H9 (cell line): Measurements from ENCODE around the gene HCAR3. TPM values are rescaled to one million over a fixed set of nuclear protein-coding genes. Genes with fewer than 3 reads are reported as not detected.
"Not testable (repeated sequence)": the region's sequence is repeated elsewhere in the genome, so short reads cannot be mapped to it uniquely, and the experiment has no call there.

Experiments
- DNase-seq: peaks from one replicate; pipeline ENCODE4 v3.0.0-alpha.2; 2017
- H2AFZ ChIP-seq: one replicate; pipeline ENCODE4 v1.6.1; 2013; ENCODE audit warnings: mild to moderate bottlenecking, low read length, control low read depth, moderate library complexity
- H2AK5ac ChIP-seq: 2 replicates; pipeline ENCODE4 v1.6.1; 2013; ENCODE audit warnings: low read length, control low read depth, mixed read lengths; ENCODE audit not compliant: insufficient read length
- H2BK120ac ChIP-seq: one replicate; pipeline ENCODE4 v1.6.1; 2013; ENCODE audit warnings: low read depth, mild to moderate bottlenecking, low read length, control low read depth, inconsistent platforms; ENCODE audit not compliant: poor library complexity, severe bottlenecking
- H2BK12ac ChIP-seq: 2 replicates; pipeline ENCODE4 v1.6.1; 2013; ENCODE audit warnings: low read length, control low read depth, mixed read lengths, low read depth; ENCODE audit not compliant: insufficient read length
- H2BK15ac ChIP-seq: 2 replicates; pipeline ENCODE4 v1.6.1; 2013; ENCODE audit warnings: low read depth, low read length, control low read depth
- H2BK20ac ChIP-seq: one replicate; pipeline ENCODE4 v1.6.1; 2013; ENCODE audit warnings: low read depth, mild to moderate bottlenecking, low read length, control low read depth, inconsistent platforms; ENCODE audit not compliant: poor library complexity, severe bottlenecking
- H2BK5ac ChIP-seq: 2 replicates; pipeline ENCODE4 v1.6.1; 2013; ENCODE audit warnings: low read length, control low read depth, mixed read lengths; ENCODE audit not compliant: insufficient read length
- H3K14ac ChIP-seq: 2 replicates; pipeline ENCODE4 v1.6.1; 2013; ENCODE audit warnings: low read length, control low read depth; ENCODE audit not compliant: insufficient read depth
- H3K18ac ChIP-seq: 2 replicates; pipeline ENCODE4 v1.6.1; 2013; ENCODE audit warnings: low read depth, mild to moderate bottlenecking, mixed read lengths, low read length, control low read depth; ENCODE audit not compliant: insufficient read length
- H3K23ac ChIP-seq: 2 replicates; pipeline ENCODE4 v1.6.1; 2013; ENCODE audit warnings: low read length, control low read depth, mixed read lengths, low read depth; ENCODE audit not compliant: insufficient read length
- H3K23me2 ChIP-seq: 2 replicates; pipeline ENCODE4 v1.6.1; 2013; ENCODE audit warnings: low read depth, mild to moderate bottlenecking, mixed read lengths, low read length, control low read depth; ENCODE audit not compliant: insufficient read length, poor library complexity, severe bottlenecking
- H3K27ac ChIP-seq: 2 replicates; pipeline ENCODE4 v1.5.1; 2013; ENCODE audit warnings: low read length, control low read depth, mixed read lengths, low read depth; ENCODE audit not compliant: insufficient read length
- H3K27me3 ChIP-seq: 2 replicates; pipeline ENCODE4 v1.6.1; 2013; ENCODE audit warnings: low read length, control low read depth, inconsistent platforms; ENCODE audit not compliant: insufficient read depth
- H3K4ac ChIP-seq: 2 replicates; pipeline ENCODE4 v1.6.1; 2013; ENCODE audit warnings: low read depth, mild to moderate bottlenecking, control low read depth, inconsistent platforms, low read length, moderate library complexity
- H3K4me1 ChIP-seq: 2 replicates; pipeline ENCODE4 v1.6.1; 2013; ENCODE audit warnings: low read length, control low read depth, inconsistent platforms; ENCODE audit not compliant: insufficient read depth
- H3K4me2 ChIP-seq: 2 replicates; pipeline ENCODE4 v1.6.1; 2013; ENCODE audit warnings: low read length, control low read depth, mixed read lengths; ENCODE audit not compliant: insufficient read length, insufficient read depth
- H3K56ac ChIP-seq: 2 replicates; pipeline ENCODE4 v1.6.1; 2013; ENCODE audit warnings: low read depth, mild to moderate bottlenecking, mixed read lengths, low read length, control low read depth; ENCODE audit not compliant: insufficient read length
- H3K79me1 ChIP-seq: 2 replicates; pipeline ENCODE4 v1.6.1; 2013; ENCODE audit warnings: low read depth, mild to moderate bottlenecking, moderate library complexity, low read length, control low read depth, inconsistent platforms; ENCODE audit not compliant: insufficient read depth, poor library complexity, severe bottlenecking
- H3K79me2 ChIP-seq: 2 replicates; pipeline ENCODE4 v1.6.1; 2013; ENCODE audit warnings: low read length, control low read depth, inconsistent platforms; ENCODE audit not compliant: insufficient read depth
- H3K9ac ChIP-seq: 2 replicates; pipeline ENCODE4 v1.6.1; 2013; ENCODE audit warnings: low read length, control low read depth, mixed read lengths; ENCODE audit not compliant: insufficient read length; ENCODE audit errors: extremely low read depth
- H3K9me3 ChIP-seq: one replicate; pipeline ENCODE4 v1.6.1; 2013; ENCODE audit warnings: low read depth, low read length, inconsistent platforms; ENCODE audit not compliant: control insufficient read depth
- H3T11ph ChIP-seq: one replicate; pipeline ENCODE4 v1.6.1; 2013; ENCODE audit warnings: mild to moderate bottlenecking, low read length, control low read depth, inconsistent platforms
- H4K20me1 ChIP-seq: one replicate; pipeline ENCODE4 v1.6.1; 2013; ENCODE audit not compliant: control insufficient read depth, insufficient read length, insufficient read depth
- H4K5ac ChIP-seq: 2 replicates; pipeline ENCODE4 v1.6.1; 2013; ENCODE audit warnings: low read depth, mild to moderate bottlenecking, mixed read lengths, low read length, control low read depth; ENCODE audit not compliant: insufficient read length
- H4K8ac ChIP-seq: replicated peaks from 2 replicates; pipeline ENCODE4 v1.6.1; 2013; ENCODE audit warnings: low read length, control low read depth, mixed read lengths, low read depth; ENCODE audit not compliant: insufficient read length
- H4K91ac ChIP-seq: 2 replicates; pipeline ENCODE4 v1.6.1; 2013; ENCODE audit warnings: low read depth, mild to moderate bottlenecking, moderate library complexity, mixed read lengths, low read length, control low read depth; ENCODE audit not compliant: insufficient read length
- H3K27ac Mint-ChIP-seq, 3 experiments: 2 replicates in 2 of 3; 3 replicates in 1 of 3; pipeline ENCODE4 v1.8.0; 2020 to 2021; ENCODE audit warnings: mixed read lengths in 3 of 3, mild to moderate bottlenecking in 1 of 3, moderate library complexity in 1 of 3
- H3K27me3 Mint-ChIP-seq: 2 replicates; pipeline ENCODE4 v1.8.0; 2021; ENCODE audit warnings: low read depth, mild to moderate bottlenecking, moderate library complexity, mixed read lengths
- H3K36me3 Mint-ChIP-seq, 3 experiments: 2 replicates in 2 of 3; 3 replicates in 1 of 3; pipeline ENCODE4 v1.8.0; 2020 to 2021; ENCODE audit warnings: low read depth in 3 of 3, mixed read lengths in 3 of 3; ENCODE audit not compliant: insufficient read depth in 1 of 3
- H3K4me1 Mint-ChIP-seq, 2 experiments: 2 replicates each; pipeline ENCODE4 v1.8.0; 2020; ENCODE audit warnings: mixed read lengths in 2 of 2
- H3K4me3 Mint-ChIP-seq, 2 experiments: 2 replicates in 1 of 2; 3 replicates in 1 of 2; pipeline ENCODE4 v1.8.0; 2020 to 2021; ENCODE audit warnings: mild to moderate bottlenecking in 2 of 2, mixed read lengths in 2 of 2, moderate library complexity in 1 of 2
- H3K9me3 Mint-ChIP-seq, 2 experiments: 2 replicates in 1 of 2; 3 replicates in 1 of 2; pipeline ENCODE4 v1.8.0; 2020; ENCODE audit warnings: mild to moderate bottlenecking in 2 of 2, mixed read lengths in 2 of 2, moderate library complexity in 1 of 2
- CTCF ChIP-seq: fragments of 200-600 bp; sonication (generic); conservative IDR thresholded peaks from 3 replicates; pipeline ENCODE4 v1.8.0; 2021; ENCODE audit warnings: antibody characterized with exemption, mild to moderate bottlenecking
- WGBS: extraction: QIAGEN DNeasy Blood & Tissue Kit; methylation state at CpG from one replicate; pipeline ENCODE4 v1.1.7; 2013; ENCODE audit warnings: missing lambda C conversion rate, low lambda C conversion rate, mixed read lengths; ENCODE audit not compliant: insufficient read length; ENCODE audit errors: extremely low coverage; 5-methylcytosine and 5-hydroxymethylcytosine counted together
- total RNA-seq: library from RNA; stranded (reverse); gene quantifications from 2 replicates; pipeline ENCODE4 v1.2.1, GENCODE V29; 2021

HCAR3 gene
- total RNA-seq, 1 experiment from 2014 or later, result not detected

GRCh38 chr12:122721057-122721545 lies 4.5 kb upstream of the HCAR3 start:
- no peaks in the 10 kb centered on the region for H3K9me3 ChIP-seq
- H3K4ac ChIP-seq, result no peak overlapping the region
- no peak overlapping the region for H2BK12ac ChIP-seq
- no peak overlapping the region for H2BK15ac ChIP-seq
- no peak overlapping the region for H2AFZ ChIP-seq
- H3K27me3 ChIP-seq, result no peaks in the 10 kb centered on the region
- H4K8ac ChIP-seq, result no peak overlapping the region
- no peaks in the 10 kb centered on the region for H4K20me1 ChIP-seq
- no peak for DNase-seq
- no peak overlapping the region for H3K9ac ChIP-seq
- no peak overlapping the region for H3K56ac ChIP-seq
- H3K79me1 ChIP-seq, result no peaks in the 10 kb centered on the region
- no peak overlapping the region for H2BK5ac ChIP-seq
- Mint-ChIP-seq H3K27me3 (peaks cover 1% of the 10 kb centered on the region; the same call in 1 of the 2 replicates), H3K27ac (no peak overlapping the region; a peak in 1 of 7 replicates), H3K36me3 (no peaks in the 10 kb centered on the region), H3K4me3 (no peak overlapping the region), H3K4me1 (peaks cover 6 to 7% of the 10 kb centered on the region in 2 experiments), H3K9me3 (no peaks in the 10 kb centered on the region)
- no peak overlapping the region for H3K4me2 ChIP-seq
- no peak overlapping the region for H3K18ac ChIP-seq
- H3K27ac ChIP-seq, result no peak overlapping the region
- TF ChIP-seq CTCF, result no peak
- WGBS, result no CpG with 5 or more reads among the region's 11 CpGs
- H2BK120ac ChIP-seq, result no peak overlapping the region
- H2BK20ac ChIP-seq, result no peak overlapping the region
- no peaks in the 10 kb centered on the region for H3K4me1 ChIP-seq
- no peak overlapping the region for H4K91ac ChIP-seq
- no peaks in the 10 kb centered on the region for H3K79me2 ChIP-seq
- H3K14ac ChIP-seq, result no peak overlapping the region
- H3K23me2 ChIP-seq, result no peaks in the 10 kb centered on the region
- H3K23ac ChIP-seq, result no peak overlapping the region
- H3T11ph ChIP-seq, result no peak overlapping the region
- H2AK5ac ChIP-seq, result no peak overlapping the region
- H4K5ac ChIP-seq, result no peak overlapping the region

GRCh38 chr12:122715211-122715610 lies 1.4 kb downstream of the HCAR3 start:
- not testable (repeated sequence) for H3K9me3 Mint-ChIP-seq, DNase-seq, H3K27me3 Mint-ChIP-seq, H3K4me2 ChIP-seq, H3K14ac ChIP-seq, H2BK20ac ChIP-seq, H4K91ac ChIP-seq, H3K23ac ChIP-seq, H4K20me1 ChIP-seq, H3K79me1 ChIP-seq, H2BK5ac ChIP-seq, H3K79me2 ChIP-seq, H3K27ac Mint-ChIP-seq, H4K8ac ChIP-seq, H3K9ac ChIP-seq, H3K56ac ChIP-seq, H3K4me1 ChIP-seq, H3K4me3 Mint-ChIP-seq, H2AFZ ChIP-seq, H2BK15ac ChIP-seq, H3T11ph ChIP-seq, H2AK5ac ChIP-seq, H3K23me2 ChIP-seq, H3K27ac ChIP-seq, H3K36me3 Mint-ChIP-seq, H2BK12ac ChIP-seq, H3K4me1 Mint-ChIP-seq, H3K9me3 ChIP-seq, H3K4ac ChIP-seq, H3K18ac ChIP-seq, H4K5ac ChIP-seq, H3K27me3 ChIP-seq, H2BK120ac ChIP-seq
- WGBS, result no CpG with 5 or more reads among the region's 6 CpGs
